Bronchial epithelial cell (primary cell): ENCODE measurements around the gene C10orf90. TPM values are rescaled to one million over a fixed set of nuclear protein-coding genes. Genes with fewer than 3 reads are reported as not detected.
A peak's percentile ranks its signal among the peaks of the same experiment; 100 is the strongest.

ENCODE experiments used
- DNase-seq: peaks from one replicate; pipeline ENCODE4 v3.0.0-alpha.2; 2010; ENCODE audit warnings: low read depth
- FAIRE-seq: peaks from 2 replicates; lab custom pipeline; 2011; peaks lifted over from hg19 to GRCh38; lab: Jason Lieb, UNC
- H3K27me3 ChIP-seq: 2 replicates; pipeline ENCODE4 v1.5.1; 2011; ENCODE audit warnings: low read length; ENCODE audit not compliant: control insufficient read depth, insufficient read depth
- H3K36me3 ChIP-seq: 2 replicates; pipeline ENCODE4 v1.5.1; 2011; ENCODE audit warnings: low read length; ENCODE audit not compliant: control insufficient read depth, insufficient read depth
- H3K4me3 ChIP-seq: 2 replicates; pipeline ENCODE4 v1.5.1; 2011; ENCODE audit warnings: mild to moderate bottlenecking, low read depth, low read length, control low read depth
- CTCF ChIP-seq: IDR thresholded peaks from 2 replicates; pipeline ENCODE4 v1.5.1; 2011; ENCODE audit warnings: mild to moderate bottlenecking, moderate library complexity, low read length, control low read depth, inconsistent platforms; ENCODE audit not compliant: insufficient read depth, severe bottlenecking
- total RNA-seq: library from RNA; depleted of rRNA; stranded (reverse); fragments of >200 nt; gene quantifications from 2 replicates; pipeline ENCODE4 v1.2.1, GENCODE V29; 2014

Gene C10orf90
- total RNA-seq, 1 donor from 2014 or later: not detected

GRCh38 chr10:126504761-126505112 is 165.8 kb downstream of the C10orf90 start:
- FAIRE-seq: no peak
- no peak for TF ChIP-seq CTCF
- Histone ChIP-seq H3K36me3 (no peaks in the 10 kb centered on the region), H3K4me3 (no peak overlapping the region), H3K27me3 (no peaks in the 10 kb centered on the region)
- no peak for DNase-seq

- DNase-seq (peak; percentile 59), FAIRE-seq (no peak)
Observed at GRCh38 chr10:126504063-126504760, 166.3 kb downstream of the C10orf90 start.

GRCh38 chr10:126503392-126504062 is 167.0 kb downstream of the C10orf90 start:
- TF ChIP-seq CTCF: no peak
- no peak for DNase-seq
- no peak overlapping the region for H3K4me3 ChIP-seq
- no peak for FAIRE-seq
- H3K36me3 ChIP-seq: no peaks in the 10 kb centered on the region
- H3K27me3 ChIP-seq: no peaks in the 10 kb centered on the region

More at GRCh38 chr10:126504063-126504760, 166.3 kb downstream of the C10orf90 start:
- Histone ChIP-seq H3K4me3 (no peak overlapping the region), H3K27me3 (no peaks in the 10 kb centered on the region), H3K36me3 (no peaks in the 10 kb centered on the region)
- peak; percentile 73 for TF ChIP-seq CTCF

- DNase-seq: no peak
- no peak for TF ChIP-seq CTCF
- no peak for FAIRE-seq
Observed at GRCh38 chr10:126502441-126502840, 168.1 kb downstream of the C10orf90 start.

GRCh38 chr10:126501828-126502227 is 168.7 kb downstream of the C10orf90 start:
- peak; percentile 99 for FAIRE-seq
- H3K4me3 ChIP-seq: no peak overlapping the region
- no peaks in the 10 kb centered on the region for H3K27me3 ChIP-seq
- no peak for DNase-seq
- no peak for TF ChIP-seq CTCF
- H3K36me3 ChIP-seq: no peaks in the 10 kb centered on the region

More at GRCh38 chr10:126502441-126502840, 168.1 kb downstream of the C10orf90 start:
- H3K36me3 ChIP-seq: no peaks in the 10 kb centered on the region
- no peaks in the 10 kb centered on the region for H3K27me3 ChIP-seq
- H3K4me3 ChIP-seq: no peak overlapping the region
